HepG2 (cell line): ENCODE results near the gene NUFIP1. TPM values are rescaled to one million over a fixed set of nuclear protein-coding genes. Genes with fewer than 3 reads are reported as not detected.
A peak's percentile ranks its signal among the peaks of the same experiment; 100 is the strongest.

ENCODE experiments used
- ADNP ChIP-seq: sonication (generic); formaldehyde crosslinking; IDR thresholded peaks from 2 replicates; pipeline ENCODE4 v1.4.0; 2020; ENCODE audit warnings: missing genetic modification reagents
- ATM ChIP-seq: fragments of 450-650 bp; IDR thresholded peaks from 2 replicates; pipeline ENCODE4 v1.7.1; 2017; ENCODE audit warnings: mild to moderate bottlenecking, borderline replicate concordance
- BORCS8-MEF2B ChIP-seq: sonication (generic); formaldehyde crosslinking; IDR thresholded peaks from 2 replicates; pipeline ENCODE4 v1.8.0; 2022; ENCODE audit warnings: mild to moderate bottlenecking, missing genetic modification reagents
- EP300 ChIP-seq, 3 experiments: sonication (generic) in 1 of 3; formaldehyde crosslinking in 1 of 3; IDR thresholded peaks; 2 replicates each; pipeline versions ENCODE4 v1.5.1 to v1.6.1; 2011 to 2020; ENCODE audit warnings: low read depth in 2 of 3, low read length in 2 of 3, borderline replicate concordance in 1 of 3, improper control_type of control experiment in 1 of 3, mild to moderate bottlenecking in 1 of 3, missing genetic modification reagents in 1 of 3, moderate library complexity in 1 of 3
- HHEX ChIP-seq: IDR thresholded peaks from 2 replicates; pipeline ENCODE4 v1.6.1; 2016; ENCODE audit warnings: control low read depth
- IKZF1 ChIP-seq: fragments of 450-650 bp; IDR thresholded peaks from 2 replicates; pipeline ENCODE4 v1.7.1; 2016
- LCORL ChIP-seq, 2 experiments: fragments of 450-650 bp in 1 of 2; sonication (generic) in 1 of 2; formaldehyde crosslinking in 1 of 2; IDR thresholded peaks; 2 replicates each; pipeline versions ENCODE4 v1.5.0 to v1.6.1; 2017 to 2020; ENCODE audit warnings: antibody characterized with exemption in 1 of 2, missing genetic modification reagents in 1 of 2
- MXI1 ChIP-seq: IDR thresholded peaks from 3 replicates; pipeline ENCODE4 v1.6.1; 2012; ENCODE audit warnings: low read depth, low read length, inconsistent platforms, borderline replicate concordance
- NFE2 ChIP-seq: sonication (generic); formaldehyde crosslinking; IDR thresholded peaks from 2 replicates; pipeline ENCODE4 v1.4.0; 2020; ENCODE audit warnings: missing genetic modification reagents
- RNF2 ChIP-seq: fragments of 450-650 bp; conservative IDR thresholded peaks from 2 replicates; pipeline ENCODE4 v1.6.1; 2016; ENCODE audit warnings: low read depth
- SATB2 ChIP-seq: sonication (generic); formaldehyde crosslinking; IDR thresholded peaks from 2 replicates; pipeline ENCODE4 v1.5.0; 2020; ENCODE audit warnings: missing genetic modification reagents
- SMAD9 ChIP-seq: sonication (generic); formaldehyde crosslinking; IDR thresholded peaks from 2 replicates; pipeline ENCODE4 v1.5.1; 2020; ENCODE audit warnings: mild to moderate bottlenecking, missing genetic modification reagents
- SNAPC2 ChIP-seq: sonication (generic); formaldehyde crosslinking; IDR thresholded peaks from 2 replicates; pipeline ENCODE4 v1.8.1; 2022; ENCODE audit warnings: mild to moderate bottlenecking, missing genetic modification reagents
- SRF ChIP-seq: IDR thresholded peaks from 2 replicates; pipeline ENCODE4 v1.6.1; 2011; ENCODE audit warnings: mild to moderate bottlenecking, low read depth, low read length, moderate library complexity
- XRCC5 ChIP-seq: fragments of 200-400 bp; formaldehyde crosslinking; optimal IDR thresholded peaks from 2 replicates; pipeline ENCODE3; 2017; ENCODE audit warnings: mild to moderate bottlenecking, low read length
- ZNF251 ChIP-seq: sonication (generic); formaldehyde crosslinking; IDR thresholded peaks from 2 replicates; pipeline ENCODE4 v1.9.0; 2021; ENCODE audit warnings: mild to moderate bottlenecking, missing genetic modification reagents
- ZNF256 ChIP-seq: sonication (generic); formaldehyde crosslinking; conservative IDR thresholded peaks from 2 replicates; pipeline ENCODE4 v1.4.0; 2020; ENCODE audit warnings: missing genetic modification reagents
- ZNF605 ChIP-seq: sonication (generic); formaldehyde crosslinking; IDR thresholded peaks from 2 replicates; pipeline ENCODE4 v1.8.0; 2022; ENCODE audit warnings: mild to moderate bottlenecking, missing genetic modification reagents
- ZNF607 ChIP-seq: sonication (generic); formaldehyde crosslinking; IDR thresholded peaks from 2 replicates; pipeline ENCODE4 v1.5.1; 2020; ENCODE audit warnings: missing genetic modification reagents, mild to moderate bottlenecking, borderline replicate concordance
- ZNF761 ChIP-seq: sonication (generic); formaldehyde crosslinking; conservative IDR thresholded peaks from 2 replicates; pipeline ENCODE4 v1.4.0; 2020; ENCODE audit warnings: mild to moderate bottlenecking, missing genetic modification reagents
- ZNF790 ChIP-seq: sonication (generic); formaldehyde crosslinking; IDR thresholded peaks from 2 replicates; pipeline ENCODE4 v1.8.0; 2022; ENCODE audit warnings: missing genetic modification reagents, mild to moderate bottlenecking, borderline replicate concordance
- polyA plus RNA-seq, 8 experiments: library from polyadenylated mRNA; depleted of rRNA in 3 of 8; stranded (reverse) in 7 of 8; unstranded in 1 of 8; fragments of >200 nt; fragmentation: Illumina TruSeq in 4 of 8; extraction: Trizol in 4 of 8; gene quantifications; 2 replicates each; pipeline versions ENCODE4 v1.2.1 to v1.2.3, GENCODE V29; 2011 to 2016; ENCODE audit warnings: low read depth in 4 of 8, missing spikeins in 1 of 8, mixed read lengths in 1 of 8; ENCODE audit not compliant: insufficient read depth in 1 of 8
- total RNA-seq, 5 experiments: library from RNA; depleted of rRNA; stranded (reverse); fragments of >200 nt; fragmentation: Illumina TruSeq; extraction: Trizol; gene quantifications; 2 replicates each; pipeline ENCODE4 v1.2.3, GENCODE V29; 2016; ENCODE audit warnings: low read depth in 1 of 5
- TF ChIP-seq, protein P1 (sequence below), 2 experiments: sonication (generic) in 1 of 2; formaldehyde crosslinking in 1 of 2; IDR thresholded peaks; 2 replicates each; pipeline versions ENCODE4 v1.4.0 to v1.6.1; 2016 to 2020; ENCODE audit warnings: borderline replicate concordance in 1 of 2, low read depth in 1 of 2, mild to moderate bottlenecking in 1 of 2, missing genetic modification reagents in 1 of 2
- TF ChIP-seq, protein P2 (sequence below): sonication (generic); formaldehyde crosslinking; IDR thresholded peaks from 2 replicates; pipeline ENCODE4 v1.9.0; 2021; ENCODE audit warnings: missing genetic modification reagents, borderline replicate concordance

NUFIP1 gene
- total and polyA plus RNA-seq, 2 of the 13 experiments (the other 11 are each of a cell fraction or from before 2014, with no cell fraction given) = 1.9 to 10.3 TPM

DNA sequence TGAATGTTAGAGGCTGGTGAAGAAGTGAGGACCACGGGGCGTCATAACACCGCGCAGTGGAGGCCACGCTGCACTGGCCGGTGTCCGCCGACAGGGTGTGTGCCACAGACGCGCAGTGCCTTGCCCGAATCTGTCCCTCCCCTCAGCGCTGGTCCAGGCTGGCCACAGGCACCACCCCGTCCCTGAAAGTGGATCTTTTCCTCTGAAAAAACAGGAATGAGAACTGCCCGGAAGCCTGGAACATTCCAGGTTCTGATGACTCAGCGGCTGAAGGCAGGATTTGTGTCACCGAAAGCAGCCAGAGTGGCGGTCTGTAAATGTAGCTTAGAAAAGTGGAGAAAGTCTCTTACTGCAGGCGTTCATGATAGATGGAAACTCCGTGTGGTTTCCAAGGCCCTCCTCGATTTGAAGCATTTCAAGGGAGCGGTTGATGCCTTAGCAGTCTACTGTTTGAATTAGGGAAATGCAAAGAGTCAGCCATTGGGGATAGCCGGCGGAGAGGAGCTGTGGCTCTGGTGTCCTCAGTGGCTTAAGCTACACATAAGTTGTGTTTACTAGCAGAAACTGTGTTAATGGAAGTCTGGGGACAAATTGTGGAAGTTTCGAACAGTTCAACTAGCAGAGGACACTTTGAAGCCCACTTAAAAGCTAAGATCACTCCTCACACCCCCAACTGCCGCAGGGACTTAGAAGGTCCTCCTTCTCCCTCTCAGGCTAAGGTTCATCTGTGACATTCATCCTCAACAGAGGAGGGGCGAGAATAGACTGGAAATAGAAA lies 70.8 kb downstream of the NUFIP1 start (continued):
- TF ChIP-seq MXI1 (peak; percentile 50; the same call in 1 of the 3 replicates), ZNF605 (CRISPR knock-in tag) (peak; percentile 23; the same call in 1 of the 2 replicates), SNAPC2 (CRISPR knock-in tag) (peak; percentile 80; the same call in 1 of the 2 replicates), RNF2 (peak; percentile 42), BORCS8-MEF2B (CRISPR knock-in tag) (peak; percentile 53; the same call in 1 of the 2 replicates), ADNP (CRISPR knock-in tag) (peak; percentile 87; the same call in 1 of the 2 replicates), ZNF607 (CRISPR knock-in tag) (no peak; the same call in 1 of the 2 replicates), IKZF1 (no peak), EP300 (IDR thresholded peaks at IDR 0.05; ENCODE audit: low read depth in 2 of 2, low read length in 2 of 2) (0 out of 4 replicates have a peak, but pooled peaks of 1 of the 2 experiments have one; percentile 53), EP300 (CRISPR knock-in tag; IDR thresholded peaks at IDR 0.05; ENCODE audit: borderline replicate concordance) (no peak), SATB2 (no peak), ZNF251 (CRISPR knock-in tag) (no peak), LCORL (IDR thresholded peaks at IDR 0.05) (no peak), LCORL (CRISPR knock-in tag; IDR thresholded peaks at IDR 0.05) (no peak; the same call in 1 of the 2 replicates), ATM (no peak), ZNF256 (CRISPR knock-in tag) (no peak), NFE2 (CRISPR knock-in tag) (no peak), ZNF790 (0 out of 2 replicates have a peak, but pooled peaks have one; percentile 74), SMAD9 (CRISPR knock-in tag) (no peak), XRCC5 (peak; percentile 57), SRF (0 out of 2 replicates have a peak, but pooled peaks have one; percentile 5), ZNF761 (0 out of 2 replicates have a peak, but pooled peaks have one; percentile 7), HHEX (CRISPR knock-in tag) (no peak)
- TF ChIP-seq, protein P1, sequence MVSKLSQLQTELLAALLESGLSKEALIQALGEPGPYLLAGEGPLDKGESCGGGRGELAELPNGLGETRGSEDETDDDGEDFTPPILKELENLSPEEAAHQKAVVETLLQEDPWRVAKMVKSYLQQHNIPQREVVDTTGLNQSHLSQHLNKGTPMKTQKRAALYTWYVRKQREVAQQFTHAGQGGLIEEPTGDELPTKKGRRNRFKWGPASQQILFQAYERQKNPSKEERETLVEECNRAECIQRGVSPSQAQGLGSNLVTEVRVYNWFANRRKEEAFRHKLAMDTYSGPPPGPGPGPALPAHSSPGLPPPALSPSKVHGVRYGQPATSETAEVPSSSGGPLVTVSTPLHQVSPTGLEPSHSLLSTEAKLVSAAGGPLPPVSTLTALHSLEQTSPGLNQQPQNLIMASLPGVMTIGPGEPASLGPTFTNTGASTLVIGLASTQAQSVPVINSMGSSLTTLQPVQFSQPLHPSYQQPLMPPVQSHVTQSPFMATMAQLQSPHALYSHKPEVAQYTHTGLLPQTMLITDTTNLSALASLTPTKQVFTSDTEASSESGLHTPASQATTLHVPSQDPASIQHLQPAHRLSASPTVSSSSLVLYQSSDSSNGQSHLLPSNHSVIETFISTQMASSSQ (IDR thresholded peaks at IDR 0.05; ENCODE audit: low read depth) = no peak
- TF ChIP-seq, protein P1 (CRISPR knock-in tag; IDR thresholded peaks at IDR 0.05; ENCODE audit: borderline replicate concordance) = no peak
- TF ChIP-seq, protein P2, sequence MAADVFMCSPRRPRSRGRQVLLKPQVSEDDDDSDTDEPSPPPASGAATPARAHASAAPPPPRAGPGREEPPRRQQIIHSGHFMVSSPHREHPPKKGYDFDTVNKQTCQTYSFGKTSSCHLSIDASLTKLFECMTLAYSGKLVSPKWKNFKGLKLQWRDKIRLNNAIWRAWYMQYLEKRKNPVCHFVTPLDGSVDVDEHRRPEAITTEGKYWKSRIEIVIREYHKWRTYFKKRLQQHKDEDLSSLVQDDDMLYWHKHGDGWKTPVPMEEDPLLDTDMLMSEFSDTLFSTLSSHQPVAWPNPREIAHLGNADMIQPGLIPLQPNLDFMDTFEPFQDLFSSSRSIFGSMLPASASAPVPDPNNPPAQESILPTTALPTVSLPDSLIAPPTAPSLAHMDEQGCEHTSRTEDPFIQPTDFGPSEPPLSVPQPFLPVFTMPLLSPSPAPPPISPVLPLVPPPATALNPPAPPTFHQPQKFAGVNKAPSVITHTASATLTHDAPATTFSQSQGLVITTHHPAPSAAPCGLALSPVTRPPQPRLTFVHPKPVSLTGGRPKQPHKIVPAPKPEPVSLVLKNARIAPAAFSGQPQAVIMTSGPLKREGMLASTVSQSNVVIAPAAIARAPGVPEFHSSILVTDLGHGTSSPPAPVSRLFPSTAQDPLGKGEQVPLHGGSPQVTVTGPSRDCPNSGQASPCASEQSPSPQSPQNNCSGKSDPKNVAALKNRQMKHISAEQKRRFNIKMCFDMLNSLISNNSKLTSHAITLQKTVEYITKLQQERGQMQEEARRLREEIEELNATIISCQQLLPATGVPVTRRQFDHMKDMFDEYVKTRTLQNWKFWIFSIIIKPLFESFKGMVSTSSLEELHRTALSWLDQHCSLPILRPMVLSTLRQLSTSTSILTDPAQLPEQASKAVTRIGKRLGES (CRISPR knock-in tag) = no peak
